Parathyroid adenoma (tissue), 2 donors: ENCODE data around the gene EML6.

Source experiments
- H2AFZ ChIP-seq: fragments of 300-600 bp; sonication (generic); one replicate; pipeline ENCODE4 v1.7.0; 2017; ENCODE audit warnings: antibody characterized with exemption, mild to moderate bottlenecking
- H3K27ac ChIP-seq: fragments of 300-600 bp; sonication (generic); one replicate; pipeline ENCODE4 v1.7.0; 2017
- H3K27me3 ChIP-seq: fragments of 300-600 bp; sonication (generic); one replicate; pipeline ENCODE4 v1.7.0; 2017; ENCODE audit warnings: low read length; ENCODE audit not compliant: control insufficient read depth, insufficient read depth
- H3K36me3 ChIP-seq: fragments of 300-600 bp; sonication (generic); one replicate; pipeline ENCODE4 v1.7.0; 2017; ENCODE audit warnings: low read length; ENCODE audit not compliant: control insufficient read depth, insufficient read depth
- H3K4me1 ChIP-seq: fragments of 300-600 bp; sonication (generic); one replicate; pipeline ENCODE4 v1.7.0; 2017; ENCODE audit warnings: control low read depth
- H3K4me2 ChIP-seq: fragments of 300-600 bp; sonication (generic); one replicate; pipeline ENCODE4 v1.7.0; 2017; ENCODE audit warnings: low read length
- H3K4me3 ChIP-seq: fragments of 300-600 bp; sonication (generic); one replicate; pipeline ENCODE4 v1.7.0; 2017; ENCODE audit warnings: low read depth, low read length
- H3K79me2 ChIP-seq: fragments of 300-600 bp; sonication (generic); one replicate; pipeline ENCODE4 v1.7.0; 2017; ENCODE audit warnings: control low read depth
- H3K9ac ChIP-seq: fragments of 300-600 bp; sonication (generic); one replicate; pipeline ENCODE4 v1.7.0; 2017; ENCODE audit warnings: mild to moderate bottlenecking
- H3K9me3 ChIP-seq: fragments of 300-600 bp; sonication (generic); one replicate; pipeline ENCODE4 v1.7.0; 2017; ENCODE audit warnings: low read length; ENCODE audit not compliant: control insufficient read depth
- TF ChIP-seq, protein P1 (sequence below): fragments of 300-600 bp; sonication (generic); IDR thresholded peaks from one replicate; pipeline ENCODE4 v1.7.0; 2017; ENCODE audit warnings: antibody characterized with exemption, mild to moderate bottlenecking
- donor health status: primary hyperparathyroidism.

Gene EML6

DNA sequence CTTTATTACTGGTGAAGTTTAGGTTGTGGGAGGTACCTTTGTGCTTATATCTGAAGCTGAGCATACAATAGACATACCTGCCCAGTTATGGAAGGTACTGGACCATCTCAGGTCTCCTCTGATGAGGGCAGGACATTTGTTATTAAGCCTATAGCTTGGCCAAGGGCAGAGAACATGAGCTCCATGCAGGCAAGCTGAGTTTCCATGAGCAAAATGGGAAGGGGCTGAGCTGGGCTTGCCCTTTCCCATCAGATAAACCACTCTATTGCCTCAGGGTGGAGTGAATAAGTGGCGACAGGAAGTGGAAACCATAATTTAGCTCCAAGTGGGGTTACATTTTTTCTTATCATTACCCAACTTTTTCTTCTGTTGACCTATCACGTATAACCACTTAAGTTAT is 39.9 kb upstream of the EML6 start:
- H3K27ac ChIP-seq: no peak overlapping the region
- H3K79me2 ChIP-seq: no peaks in the 10 kb centered on the region
- no peaks in the 10 kb centered on the region for H3K36me3 ChIP-seq
- TF ChIP-seq, protein P1, sequence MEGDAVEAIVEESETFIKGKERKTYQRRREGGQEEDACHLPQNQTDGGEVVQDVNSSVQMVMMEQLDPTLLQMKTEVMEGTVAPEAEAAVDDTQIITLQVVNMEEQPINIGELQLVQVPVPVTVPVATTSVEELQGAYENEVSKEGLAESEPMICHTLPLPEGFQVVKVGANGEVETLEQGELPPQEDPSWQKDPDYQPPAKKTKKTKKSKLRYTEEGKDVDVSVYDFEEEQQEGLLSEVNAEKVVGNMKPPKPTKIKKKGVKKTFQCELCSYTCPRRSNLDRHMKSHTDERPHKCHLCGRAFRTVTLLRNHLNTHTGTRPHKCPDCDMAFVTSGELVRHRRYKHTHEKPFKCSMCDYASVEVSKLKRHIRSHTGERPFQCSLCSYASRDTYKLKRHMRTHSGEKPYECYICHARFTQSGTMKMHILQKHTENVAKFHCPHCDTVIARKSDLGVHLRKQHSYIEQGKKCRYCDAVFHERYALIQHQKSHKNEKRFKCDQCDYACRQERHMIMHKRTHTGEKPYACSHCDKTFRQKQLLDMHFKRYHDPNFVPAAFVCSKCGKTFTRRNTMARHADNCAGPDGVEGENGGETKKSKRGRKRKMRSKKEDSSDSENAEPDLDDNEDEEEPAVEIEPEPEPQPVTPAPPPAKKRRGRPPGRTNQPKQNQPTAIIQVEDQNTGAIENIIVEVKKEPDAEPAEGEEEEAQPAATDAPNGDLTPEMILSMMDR: no peak
- H3K9me3 ChIP-seq: no peaks in the 10 kb centered on the region
- no peak overlapping the region for H2AFZ ChIP-seq
- H3K27me3 ChIP-seq: no peaks in the 10 kb centered on the region
- no peak overlapping the region for H3K9ac ChIP-seq
- no peak overlapping the region for H3K4me2 ChIP-seq
- H3K4me1 ChIP-seq: no peaks in the 10 kb centered on the region
- H3K4me3 ChIP-seq: no peak overlapping the region

DNA sequence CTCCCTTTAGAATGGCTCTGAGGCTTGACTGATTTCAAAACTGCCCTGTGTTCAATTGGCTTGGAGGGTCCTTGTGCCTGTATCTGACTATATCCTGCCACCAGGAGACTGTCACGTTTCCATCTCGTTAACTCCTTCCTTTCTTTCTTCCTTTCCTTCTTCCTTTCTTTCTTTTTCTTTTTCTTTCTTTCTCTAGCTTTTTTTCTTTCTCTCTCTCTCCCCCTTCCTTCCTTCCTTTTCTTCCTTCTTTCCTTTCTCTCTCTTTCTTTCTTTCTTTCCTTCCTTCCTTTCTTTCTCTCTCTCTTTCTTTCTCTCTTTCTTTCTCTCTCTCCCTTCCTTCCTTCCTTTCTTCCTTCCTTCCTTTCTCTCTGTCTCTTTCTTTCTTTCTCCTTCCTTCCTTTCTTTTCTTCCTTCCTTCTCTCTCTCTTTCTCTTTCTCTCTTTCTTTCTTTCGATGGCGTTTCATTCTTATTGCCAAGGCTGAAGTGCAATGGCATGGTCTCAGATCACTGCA is 38.1 kb upstream of the EML6 start:
- TF ChIP-seq, protein P1: no peak
- no peak overlapping the region for H3K9ac ChIP-seq
- no peaks in the 10 kb centered on the region for H3K79me2 ChIP-seq

GRCh38 chr2:54687595-54688152 is 35.8 kb upstream of the EML6 start:
- H3K79me2 ChIP-seq: no peaks in the 10 kb centered on the region
- no peaks in the 10 kb centered on the region for H3K9me3 ChIP-seq
- H3K4me1 ChIP-seq: peaks cover 8% of the 10 kb centered on the region
- H3K36me3 ChIP-seq: no peaks in the 10 kb centered on the region
- no peak overlapping the region for H3K9ac ChIP-seq
- no peak overlapping the region for H3K27ac ChIP-seq
- no peak overlapping the region for H3K4me3 ChIP-seq
- H3K4me2 ChIP-seq: no peak overlapping the region
- no peaks in the 10 kb centered on the region for H3K27me3 ChIP-seq
- TF ChIP-seq, protein P1: no peak
- H2AFZ ChIP-seq: no peak overlapping the region

More for the DNA sequence above, 38.1 kb upstream of the EML6 start:
- no peaks in the 10 kb centered on the region for H3K9me3 ChIP-seq
- H3K27ac ChIP-seq: no peak overlapping the region
- H3K4me3 ChIP-seq: no peak overlapping the region
- H3K36me3 ChIP-seq: no peaks in the 10 kb centered on the region
- no peak overlapping the region for H2AFZ ChIP-seq
- no peaks in the 10 kb centered on the region for H3K27me3 ChIP-seq
- H3K4me2 ChIP-seq: no peak overlapping the region
- no peaks in the 10 kb centered on the region for H3K4me1 ChIP-seq

- Histone ChIP-seq H3K9me3 (no peaks in the 10 kb centered on the region), H3K4me1 (peaks cover 8% of the 10 kb centered on the region), H3K36me3 (no peaks in the 10 kb centered on the region), H3K27ac (no peak overlapping the region), H2AFZ (peak overlapping the region; percentile 51), H3K79me2 (no peaks in the 10 kb centered on the region), H3K4me2 (no peak overlapping the region), H3K4me3 (no peak overlapping the region), H3K9ac (no peak overlapping the region), H3K27me3 (no peaks in the 10 kb centered on the region)
- TF ChIP-seq, protein P1: no peak
These were observed 31.9 kb upstream of the EML6 start for GRCh38 chr2:54691445-54692135.

DNA sequence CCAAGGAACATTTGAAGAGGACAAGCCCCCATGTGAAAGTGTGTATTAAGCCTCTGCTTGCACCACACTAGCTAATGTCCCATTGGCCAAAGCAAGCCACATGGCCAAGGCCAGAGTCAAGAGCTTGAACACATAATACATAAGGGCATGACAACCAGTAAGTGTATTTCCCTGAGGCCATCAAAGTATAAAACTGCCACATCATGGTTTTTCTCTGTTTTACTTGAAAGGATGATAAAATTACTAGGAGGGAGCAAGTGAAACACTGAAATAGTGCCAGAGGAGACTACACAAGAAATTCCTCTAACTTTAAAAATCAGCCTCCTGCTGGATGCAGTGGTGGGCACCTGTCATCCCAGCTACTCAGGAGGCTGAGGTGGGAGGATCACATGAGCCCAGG is 30.9 kb upstream of the EML6 start:
- no peaks in the 10 kb centered on the region for H3K79me2 ChIP-seq
- no peak overlapping the region for H3K9ac ChIP-seq
- no peak overlapping the region for H3K4me3 ChIP-seq
- TF ChIP-seq, protein P1: no peak
- H3K27me3 ChIP-seq: no peaks in the 10 kb centered on the region
- H3K4me1 ChIP-seq: peaks cover 8% of the 10 kb centered on the region
- no peaks in the 10 kb centered on the region for H3K36me3 ChIP-seq
- no peak overlapping the region for H3K27ac ChIP-seq
- H3K4me2 ChIP-seq: no peak overlapping the region
- H3K9me3 ChIP-seq: no peaks in the 10 kb centered on the region
- no peak overlapping the region for H2AFZ ChIP-seq
